Testis (tissue), 2 donors: ENCODE data around the gene PPP1R37.

Experiments used
- POLR2A ChIP-seq: fragments of 450-650 bp; IDR thresholded peaks from one replicate; pipeline ENCODE4 v1.6.1; 2017; ENCODE audit warnings: antibody characterized with exemption, mild to moderate bottlenecking, moderate library complexity
- TF ChIP-seq, protein P1 (sequence below), 3 experiments: fragments of 450-650 bp in 2 of 3; fragments of 200-600 bp in 1 of 3; sonication (generic) in 1 of 3; IDR thresholded peaks; one replicate each; pipeline ENCODE4 v1.5.1; 2016 to 2019; ENCODE audit warnings: antibody characterized with exemption in 3 of 3, mild to moderate bottlenecking in 2 of 3, moderate library complexity in 1 of 3

GRCh38 chr19:45138303-45138751 lies 45.3 kb downstream of the PPP1R37 start:
- TF ChIP-seq, protein P1, sequence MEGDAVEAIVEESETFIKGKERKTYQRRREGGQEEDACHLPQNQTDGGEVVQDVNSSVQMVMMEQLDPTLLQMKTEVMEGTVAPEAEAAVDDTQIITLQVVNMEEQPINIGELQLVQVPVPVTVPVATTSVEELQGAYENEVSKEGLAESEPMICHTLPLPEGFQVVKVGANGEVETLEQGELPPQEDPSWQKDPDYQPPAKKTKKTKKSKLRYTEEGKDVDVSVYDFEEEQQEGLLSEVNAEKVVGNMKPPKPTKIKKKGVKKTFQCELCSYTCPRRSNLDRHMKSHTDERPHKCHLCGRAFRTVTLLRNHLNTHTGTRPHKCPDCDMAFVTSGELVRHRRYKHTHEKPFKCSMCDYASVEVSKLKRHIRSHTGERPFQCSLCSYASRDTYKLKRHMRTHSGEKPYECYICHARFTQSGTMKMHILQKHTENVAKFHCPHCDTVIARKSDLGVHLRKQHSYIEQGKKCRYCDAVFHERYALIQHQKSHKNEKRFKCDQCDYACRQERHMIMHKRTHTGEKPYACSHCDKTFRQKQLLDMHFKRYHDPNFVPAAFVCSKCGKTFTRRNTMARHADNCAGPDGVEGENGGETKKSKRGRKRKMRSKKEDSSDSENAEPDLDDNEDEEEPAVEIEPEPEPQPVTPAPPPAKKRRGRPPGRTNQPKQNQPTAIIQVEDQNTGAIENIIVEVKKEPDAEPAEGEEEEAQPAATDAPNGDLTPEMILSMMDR (IDR thresholded peaks at IDR 0.05) = no peak
- TF ChIP-seq POLR2A = no peak
